Measurements from ENCODE around the gene MPRIP.

Gene MPRIP

GRCh38 chr17:17116406-17116805, 74.1 kb downstream of the MPRIP start:
- no peak overlapping the region for H3K4me3 ChIP-seq (ENCODE audit: low read depth, low read length)
- no peak for DNase-seq (ENCODE audit: low read depth)
- TF ChIP-seq CTCF (IDR thresholded peaks at IDR 0.05; ENCODE audit: control insufficient read depth, extremely low read depth, insufficient read depth), result no peak

GRCh38 chr17:17117923-17118322, 75.7 kb downstream of the MPRIP start:
- no peak for TF ChIP-seq CTCF (IDR thresholded peaks at IDR 0.05; ENCODE audit: control insufficient read depth, extremely low read depth, insufficient read depth)
- no peak for DNase-seq (ENCODE audit: low read depth)
- H3K4me3 ChIP-seq (ENCODE audit: low read depth, low read length), result no peak overlapping the region

- DNase-seq (ENCODE audit: low read depth), result no peak
- no peak for TF ChIP-seq CTCF (IDR thresholded peaks at IDR 0.05; ENCODE audit: control insufficient read depth, extremely low read depth, insufficient read depth)
- H3K4me3 ChIP-seq (ENCODE audit: low read depth, low read length), result no peak overlapping the region
These were observed 76.1 kb downstream of the MPRIP start for GRCh38 chr17:17118399-17118798.

GRCh38 chr17:17119106-17119505, 76.8 kb downstream of the MPRIP start:
- no peak for TF ChIP-seq CTCF (IDR thresholded peaks at IDR 0.05; ENCODE audit: control insufficient read depth, extremely low read depth, insufficient read depth)
- no peak for DNase-seq (ENCODE audit: low read depth)
- H3K4me3 ChIP-seq (ENCODE audit: low read depth, low read length), result no peak overlapping the region

GRCh38 chr17:17119533-17119932, 77.3 kb downstream of the MPRIP start:
- H3K4me3 ChIP-seq (ENCODE audit: low read depth, low read length), result no peak overlapping the region
- TF ChIP-seq CTCF (IDR thresholded peaks at IDR 0.05; ENCODE audit: control insufficient read depth, extremely low read depth, insufficient read depth), result no peak
- no peak for DNase-seq (ENCODE audit: low read depth)

- no peak for DNase-seq (ENCODE audit: low read depth)
- TF ChIP-seq CTCF (IDR thresholded peaks at IDR 0.05; ENCODE audit: control insufficient read depth, extremely low read depth, insufficient read depth), result no peak
- no peak overlapping the region for H3K4me3 ChIP-seq (ENCODE audit: low read depth, low read length)
These were observed 78.0 kb downstream of the MPRIP start for GRCh38 chr17:17120294-17120693.

- no peak for DNase-seq (ENCODE audit: low read depth)
- H3K4me3 ChIP-seq (ENCODE audit: low read depth, low read length), result no peak overlapping the region
- TF ChIP-seq CTCF (IDR thresholded peaks at IDR 0.05; ENCODE audit: control insufficient read depth, extremely low read depth, insufficient read depth), result no peak
These were observed 78.4 kb downstream of the MPRIP start for GRCh38 chr17:17120701-17121100.

Measured in LNCaP clone FGC (cell line).